HG03378 (cell line): ENCODE results near the gene PIAS2.
"Not testable (repeated sequence)": the region's sequence is repeated elsewhere in the genome, so short reads cannot be mapped to it uniquely, and the experiment has no call there.

Experiments
- ATAC-seq: cut with Tn5 transposase; IDR thresholded peaks from one replicate; pipeline ENCODE4 v1.9.1; 2021; ENCODE audit warnings: mild to moderate bottlenecking, moderate library complexity; ENCODE audit not compliant: unreplicated experiment

Gene PIAS2, protein sequence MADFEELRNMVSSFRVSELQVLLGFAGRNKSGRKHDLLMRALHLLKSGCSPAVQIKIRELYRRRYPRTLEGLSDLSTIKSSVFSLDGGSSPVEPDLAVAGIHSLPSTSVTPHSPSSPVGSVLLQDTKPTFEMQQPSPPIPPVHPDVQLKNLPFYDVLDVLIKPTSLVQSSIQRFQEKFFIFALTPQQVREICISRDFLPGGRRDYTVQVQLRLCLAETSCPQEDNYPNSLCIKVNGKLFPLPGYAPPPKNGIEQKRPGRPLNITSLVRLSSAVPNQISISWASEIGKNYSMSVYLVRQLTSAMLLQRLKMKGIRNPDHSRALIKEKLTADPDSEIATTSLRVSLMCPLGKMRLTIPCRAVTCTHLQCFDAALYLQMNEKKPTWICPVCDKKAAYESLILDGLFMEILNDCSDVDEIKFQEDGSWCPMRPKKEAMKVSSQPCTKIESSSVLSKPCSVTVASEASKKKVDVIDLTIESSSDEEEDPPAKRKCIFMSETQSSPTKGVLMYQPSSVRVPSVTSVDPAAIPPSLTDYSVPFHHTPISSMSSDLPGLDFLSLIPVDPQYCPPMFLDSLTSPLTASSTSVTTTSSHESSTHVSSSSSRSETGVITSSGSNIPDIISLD

GRCh38 chr18:46917108-46917802, at the start of gene PIAS2, which contains the start of gene KATNAL2:
Gene PIAS2 (minus strand): TSS chr18:46917507. CDS start chr18:46917345, 162 bp downstream.
Gene KATNAL2 (plus strand): TSS chr18:46917602. CDS start chr18:46946873, 29,271 bp downstream.
- peak; percentile 46 for ATAC-seq

DNA sequence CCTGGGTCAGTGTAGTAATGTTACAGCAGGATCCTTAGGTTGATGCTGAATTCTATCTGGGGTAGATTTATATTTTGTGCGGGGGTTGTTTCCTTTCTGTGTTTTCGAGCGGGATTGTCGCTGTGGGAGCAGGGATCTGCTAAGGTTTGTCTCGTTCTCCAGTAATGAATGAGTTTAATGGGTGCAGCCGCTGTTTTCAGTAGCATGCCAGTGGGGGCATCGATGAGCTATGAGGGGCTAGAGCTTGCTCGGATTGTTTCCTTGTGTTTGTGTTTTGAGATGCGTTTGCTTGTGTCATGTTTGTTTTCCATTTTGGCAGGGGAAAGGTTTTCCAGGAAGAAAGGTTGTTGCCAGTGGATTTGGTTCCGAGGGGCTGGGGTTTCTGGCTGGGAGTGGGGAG, 49.0 kb upstream of the PIAS2 start:
- ATAC-seq: not testable (repeated sequence)

GRCh38 chr18:46964579-46965293, 47.4 kb upstream of the PIAS2 start:
- ATAC-seq: not testable (repeated sequence)

- not testable (repeated sequence) for ATAC-seq
Measured at GRCh38 chr18:46963656-46964578, 46.6 kb upstream of the PIAS2 start.

DNA sequence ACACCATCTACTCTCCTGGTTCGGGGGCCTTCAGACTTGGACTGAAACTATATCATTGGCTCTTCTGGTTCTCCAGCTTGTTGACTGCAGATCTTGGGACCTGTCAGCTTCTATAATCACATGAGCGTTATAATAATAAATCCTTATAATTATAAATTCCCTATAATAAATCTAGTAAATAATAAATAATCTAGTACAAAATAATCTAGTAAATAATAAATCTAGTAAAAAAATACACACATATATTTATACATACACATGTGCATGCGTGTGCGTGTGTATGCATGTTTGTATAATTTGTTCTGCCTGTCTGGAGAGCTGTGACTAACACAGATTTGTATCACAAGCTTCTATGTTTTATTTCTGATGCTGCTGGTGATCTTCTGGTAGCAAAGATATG, 40.9 kb upstream of the PIAS2 start:
- no peak for ATAC-seq

DNA sequence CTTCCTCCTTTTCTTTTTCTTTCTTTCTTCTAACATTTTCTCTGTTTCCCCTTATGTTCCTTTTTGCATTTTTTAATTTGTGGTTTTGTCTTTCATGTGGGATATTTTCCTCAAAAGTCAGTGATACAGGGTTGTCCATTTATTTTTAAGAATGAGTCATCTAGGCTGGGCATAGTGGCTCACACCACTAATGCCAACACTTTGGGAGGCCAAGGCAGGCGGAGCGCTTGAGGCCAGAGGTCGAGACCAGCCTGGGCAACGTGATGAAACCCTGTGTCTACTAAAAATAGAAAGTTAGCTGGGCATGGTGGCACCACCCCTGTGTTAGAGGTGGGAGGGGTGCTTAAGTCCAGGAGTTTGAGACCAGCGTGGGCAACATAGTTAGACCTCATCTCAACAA, 35.9 kb upstream of the PIAS2 start:
- ATAC-seq: no peak

GRCh38 chr18:46950064-46950656, 32.9 kb upstream of the PIAS2 start:
- ATAC-seq: no peak

- ATAC-seq: peak; percentile 93
Measured at GRCh38 chr18:46946656-46947282, 29.5 kb upstream of the PIAS2 start.

DNA sequence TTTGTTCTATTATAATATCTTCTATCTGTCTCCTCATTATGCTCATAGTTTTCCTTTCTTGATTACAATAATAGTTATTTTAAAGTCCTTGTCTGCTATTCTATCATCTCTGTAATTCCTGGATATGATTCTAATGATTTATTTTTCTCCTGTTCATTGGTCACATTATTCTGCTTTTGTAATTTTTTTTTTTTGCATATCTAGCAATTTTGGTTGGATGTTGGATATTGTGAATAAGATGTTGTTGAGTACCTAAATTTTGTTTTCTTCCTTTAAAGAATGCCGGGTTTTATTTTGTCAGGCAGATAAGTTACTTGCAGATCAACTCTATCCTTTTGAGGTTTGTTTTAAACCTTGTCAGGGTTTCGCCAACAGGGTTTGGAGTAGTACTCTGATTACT, 25.3 kb upstream of the PIAS2 start:
- no peak for ATAC-seq

DNA sequence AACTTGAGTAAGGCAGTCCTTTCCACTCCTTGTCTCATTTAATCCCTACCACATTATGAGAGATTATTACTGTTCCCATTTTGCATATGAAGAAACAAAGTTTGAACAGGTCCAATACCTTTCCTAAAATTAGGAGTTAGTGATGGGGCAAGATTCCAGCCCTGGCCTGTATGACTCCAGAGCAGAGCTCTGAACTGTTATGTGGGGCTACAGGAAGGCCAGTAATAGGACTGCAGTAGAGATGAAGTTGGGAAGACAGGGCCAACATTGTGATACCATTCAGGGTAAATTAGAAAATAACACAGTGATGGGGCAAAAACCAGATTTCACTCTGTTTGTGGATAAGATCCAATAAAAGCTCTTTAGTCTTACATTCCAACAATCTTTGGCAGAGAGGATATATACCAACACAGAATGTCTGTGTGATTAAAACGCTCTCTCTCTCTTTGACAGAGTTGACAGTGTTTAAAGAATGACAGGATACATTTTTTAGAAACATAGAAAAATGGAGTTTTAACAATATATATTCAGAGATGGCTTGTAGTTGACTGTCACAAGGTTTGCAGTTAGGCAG, 22.8 kb upstream of the PIAS2 start:
- ATAC-seq: no peak

DNA sequence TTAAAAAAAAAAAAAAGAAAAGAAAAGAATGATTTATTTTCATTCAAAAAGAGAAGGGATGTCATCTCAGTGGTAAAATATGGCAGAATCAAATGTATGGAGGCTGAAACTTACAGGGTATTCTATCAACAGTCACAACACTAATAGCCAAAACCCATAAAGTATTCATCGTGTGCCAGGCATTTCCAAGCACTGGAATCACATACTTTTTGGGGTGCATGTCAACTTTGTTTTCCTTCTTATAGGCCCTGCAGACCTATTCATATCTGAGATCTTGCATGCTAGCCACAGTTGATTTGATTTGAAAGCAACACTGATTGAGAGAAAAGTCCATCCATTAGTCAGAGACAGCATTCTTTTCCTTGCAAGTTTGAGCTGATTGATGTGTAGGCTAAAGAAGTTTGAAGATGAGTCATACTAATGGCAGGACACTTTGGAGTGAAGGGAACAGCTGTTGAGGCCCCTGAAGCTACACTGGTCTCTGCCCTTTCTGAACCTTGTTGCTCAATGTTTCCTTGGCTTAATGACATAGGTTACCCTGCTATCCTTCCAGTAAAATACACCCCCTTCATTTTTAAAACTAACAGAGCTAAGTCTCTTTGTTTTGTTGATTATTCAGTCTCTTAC, 22.1 kb upstream of the PIAS2 start:
- no peak for ATAC-seq

- no peak for ATAC-seq
Measured at GRCh38 chr18:46920653-46921052, 3.3 kb upstream of the PIAS2 start.

DNA sequence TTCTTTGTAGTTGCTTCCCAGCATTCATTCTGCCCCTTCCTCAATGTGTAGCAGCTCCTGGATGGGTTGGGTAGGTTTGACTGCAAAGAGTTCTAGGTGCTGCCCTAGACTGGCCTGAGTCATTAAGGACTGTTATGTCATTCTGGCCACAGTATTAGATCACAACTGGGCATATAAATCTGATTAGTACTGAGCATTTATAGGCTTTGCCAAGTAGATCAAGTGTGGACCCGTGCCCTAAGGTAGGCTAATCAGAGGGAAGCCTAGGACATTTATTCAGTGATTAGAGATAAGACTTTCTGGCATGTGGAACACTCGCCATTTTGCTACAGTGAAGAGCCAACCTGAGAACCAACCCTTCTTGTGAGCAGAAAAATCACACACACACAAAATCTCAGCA, 2.8 kb upstream of the PIAS2 start:
- no peak for ATAC-seq

- ATAC-seq: peak; percentile 10
Measured at GRCh38 chr18:46917803-46918600, 695 bp upstream of the PIAS2 start.

DNA sequence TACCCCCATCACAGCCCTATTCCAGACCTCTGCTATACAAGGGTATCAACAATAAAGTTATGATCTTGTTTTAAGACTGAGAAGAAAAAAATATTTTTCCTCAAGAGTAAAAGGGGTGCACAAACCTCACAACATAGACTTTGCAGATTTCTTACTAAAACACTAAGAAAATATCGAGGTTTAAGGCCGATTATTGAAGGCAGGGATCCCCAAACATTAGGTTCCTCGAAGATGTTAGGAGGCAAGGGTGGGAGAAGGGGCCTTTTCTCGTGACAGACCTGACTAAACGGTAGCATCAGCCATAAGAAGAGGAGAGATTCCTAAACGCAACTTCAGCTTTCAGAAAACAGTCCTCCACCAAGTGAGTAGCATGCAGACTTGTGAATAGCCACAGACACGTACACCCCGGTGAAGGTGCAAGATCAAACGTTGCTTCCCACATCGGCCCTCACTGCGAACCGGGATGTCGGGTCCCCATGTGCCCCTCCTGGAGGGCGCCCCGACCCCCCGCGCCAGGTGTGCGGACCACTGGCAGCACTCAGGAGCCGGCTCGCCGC, 678 bp downstream of the PIAS2 start:
- peak; percentile 36 for ATAC-seq

- no peak for ATAC-seq
Measured at GRCh38 chr18:46915800-46916550, 1.3 kb downstream of the PIAS2 start.
